Measurements from ENCODE around the gene HIVEP3. TPM values are rescaled to one million over a fixed set of nuclear protein-coding genes. Genes with fewer than 3 reads are reported as not detected.

Gene HIVEP3
- total RNA-seq, 1 experiment from 2014 or later = 1.4 TPM

DNA sequence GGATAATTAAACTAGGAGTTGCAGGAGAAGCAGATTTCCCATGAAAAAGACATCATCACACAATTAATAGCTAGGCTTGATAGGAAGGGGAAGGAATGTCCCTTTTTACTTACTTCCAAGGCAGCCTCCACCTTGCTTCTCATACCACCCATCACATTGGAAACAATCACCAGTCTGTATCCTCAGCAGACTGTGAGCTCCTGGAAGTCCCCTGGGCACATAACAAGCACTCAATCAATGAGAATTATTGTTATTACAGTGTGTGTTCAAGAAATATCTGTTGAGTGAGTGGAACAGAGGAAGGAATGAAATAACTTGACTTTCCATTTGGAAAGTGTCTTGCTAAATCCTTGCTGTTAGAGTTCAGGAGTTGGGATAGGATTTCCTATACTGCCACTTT lies 36.2 kb downstream of the HIVEP3 start:
- no peak overlapping the region for H3K27ac Mint-ChIP-seq
- Histone ChIP-seq H4K8ac (replicated peaks; ENCODE audit: insufficient read length, low read depth, low read length) (no peak overlapping the region), H4K91ac (ENCODE audit: insufficient read length, low read depth, low read length) (no peak overlapping the region), H2BK20ac (ENCODE audit: low read depth, low read length, poor library complexity, severe bottlenecking) (no peak overlapping the region), H4K20me1 (ENCODE audit: control insufficient read depth, insufficient read depth, insufficient read length) (no peaks in the 10 kb centered on the region), H3K9me3 (ENCODE audit: control insufficient read depth, low read depth, low read length) (no peaks in the 10 kb centered on the region), H3K23ac (ENCODE audit: insufficient read length, low read depth, low read length) (no peak overlapping the region), H3K79me1 (ENCODE audit: insufficient read depth, low read depth, low read length, poor library complexity, severe bottlenecking) (no peaks in the 10 kb centered on the region), H3K79me2 (ENCODE audit: insufficient read depth, low read length) (no peaks in the 10 kb centered on the region), H3K27me3 (ENCODE audit: insufficient read depth, low read length) (no peaks in the 10 kb centered on the region), H3K23me2 (ENCODE audit: insufficient read length, low read depth, low read length, poor library complexity, severe bottlenecking) (no peaks in the 10 kb centered on the region), H2BK12ac (ENCODE audit: insufficient read length, low read depth, low read length) (no peak overlapping the region), H3K18ac (ENCODE audit: insufficient read length, low read depth, low read length) (no peak overlapping the region), H4K5ac (ENCODE audit: insufficient read length, low read depth, low read length) (no peak overlapping the region), H2BK15ac (ENCODE audit: low read depth, low read length) (no peak overlapping the region), H2BK5ac (ENCODE audit: insufficient read length, low read length) (no peak overlapping the region), H3K4me2 (ENCODE audit: insufficient read depth, insufficient read length, low read length) (no peak overlapping the region), H2BK120ac (ENCODE audit: low read depth, low read length, poor library complexity, severe bottlenecking) (no peak overlapping the region), H3T11ph (ENCODE audit: low read length) (no peak overlapping the region), H3K56ac (ENCODE audit: insufficient read length, low read depth, low read length) (no peak overlapping the region), H3K4me1 (ENCODE audit: insufficient read depth, low read length) (peaks cover 12% of the 10 kb centered on the region; the same call in 1 of the 2 replicates), H3K14ac (ENCODE audit: insufficient read depth, low read length) (no peak overlapping the region), H3K4ac (ENCODE audit: low read depth, low read length) (no peak overlapping the region), H2AFZ (ENCODE audit: low read length) (no peak overlapping the region), H2AK5ac (ENCODE audit: insufficient read length, low read length) (no peak overlapping the region), H3K27ac (ENCODE audit: insufficient read length, low read depth, low read length) (no peak overlapping the region), H3K9ac (ENCODE audit: extremely low read depth, insufficient read length, low read length) (no peak overlapping the region)
- no peaks in the 10 kb centered on the region; a peak in 1 of 5 replicates for H3K9me3 Mint-ChIP-seq
- no peak overlapping the region for H3K4me3 Mint-ChIP-seq
- no peak for TF ChIP-seq CTCF (conservative IDR thresholded peaks at IDR 0.05)
- peaks cover 16 to 19% of the 10 kb centered on the region in 2 experiments for H3K4me1 Mint-ChIP-seq
- no peaks in the 10 kb centered on the region for H3K27me3 Mint-ChIP-seq (ENCODE audit: low read depth)
- DNase-seq = no peak
- no peaks in the 10 kb centered on the region for H3K36me3 Mint-ChIP-seq (ENCODE audit: insufficient read depth in 1 of 3, low read depth in 3 of 3)

Data from H9 (cell line).